NCI-H1417 (cell line): ENCODE results near the gene UBR2.
"Not testable (repeated sequence)": the region's sequence is repeated elsewhere in the genome, so short reads cannot be mapped to it uniquely, and the experiment has no call there.

Experiments
- DNase-seq, 3 experiments: peaks; one replicate each; lab custom pipeline; 2025; lab: John Stamatoyannopoulos, UW

The UBR2 gene

DNA sequence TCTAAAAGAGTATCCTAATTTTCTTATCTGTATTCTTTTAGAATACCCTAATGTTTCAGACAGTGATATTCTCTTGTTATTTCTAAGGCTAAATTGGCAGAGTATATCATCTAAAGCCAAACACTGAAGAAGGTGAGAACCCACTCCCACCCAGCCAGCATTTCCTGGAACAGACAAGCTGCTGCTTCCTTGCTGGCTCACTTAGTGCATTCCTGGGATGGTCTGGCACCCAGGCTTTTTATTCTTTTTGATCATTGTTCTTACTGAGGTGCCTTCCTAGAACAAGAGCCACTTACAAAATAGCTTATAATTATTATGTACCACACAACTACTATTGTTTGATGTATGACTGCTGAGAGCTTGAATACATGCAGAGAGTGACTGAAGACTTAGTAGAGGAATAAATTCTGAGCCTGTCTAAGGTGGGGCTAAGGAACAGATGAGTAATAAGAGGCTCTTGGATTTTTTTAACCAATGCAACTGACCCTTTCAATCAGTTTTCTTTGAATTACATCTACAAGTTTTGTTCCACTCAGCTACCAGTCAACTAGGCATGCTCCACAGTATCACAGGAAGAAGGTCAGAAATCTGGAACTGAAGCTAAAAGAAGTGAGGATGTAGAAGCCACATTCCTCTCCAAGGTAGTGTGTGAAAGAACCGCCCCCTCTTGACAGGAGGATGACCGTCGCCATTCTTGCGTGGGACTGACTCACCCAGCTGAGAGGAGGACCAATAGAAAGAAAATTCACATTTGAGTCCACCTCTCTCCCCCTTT lies 128.5 kb downstream of the UBR2 start:
- DNase-seq, result peak in 2 of 3 experiments; percentile 12 to 16

DNA sequence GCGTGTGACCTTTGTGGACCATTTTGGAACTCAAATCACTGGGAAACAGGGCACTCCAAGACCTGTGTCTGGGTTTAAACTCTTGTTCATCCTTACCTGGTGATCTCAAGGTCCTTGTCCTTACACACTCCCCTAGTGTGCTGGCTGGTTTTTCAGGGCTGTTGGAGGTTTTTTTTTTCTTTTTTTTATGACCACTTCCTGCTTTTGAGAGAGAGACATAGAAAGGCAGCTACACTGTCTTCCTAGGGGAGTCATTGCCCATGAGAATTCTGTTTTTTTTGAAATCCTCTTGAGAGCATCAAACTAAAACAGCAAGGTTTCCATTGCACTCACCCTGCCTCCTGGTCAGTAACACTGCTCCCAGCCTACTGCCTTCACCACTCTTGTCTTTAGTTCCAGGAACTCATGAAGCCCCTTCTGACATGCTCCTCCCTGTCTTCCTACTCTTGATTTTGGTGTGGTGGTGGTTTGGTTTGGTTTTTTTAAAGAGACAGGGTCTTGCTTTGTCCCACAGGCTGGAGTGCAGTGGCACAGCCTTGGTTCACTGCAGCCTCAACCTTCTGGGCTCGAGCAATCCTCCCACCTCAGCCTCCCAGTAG lies 130.0 kb downstream of the UBR2 start:
- DNase-seq, result no peak

DNA sequence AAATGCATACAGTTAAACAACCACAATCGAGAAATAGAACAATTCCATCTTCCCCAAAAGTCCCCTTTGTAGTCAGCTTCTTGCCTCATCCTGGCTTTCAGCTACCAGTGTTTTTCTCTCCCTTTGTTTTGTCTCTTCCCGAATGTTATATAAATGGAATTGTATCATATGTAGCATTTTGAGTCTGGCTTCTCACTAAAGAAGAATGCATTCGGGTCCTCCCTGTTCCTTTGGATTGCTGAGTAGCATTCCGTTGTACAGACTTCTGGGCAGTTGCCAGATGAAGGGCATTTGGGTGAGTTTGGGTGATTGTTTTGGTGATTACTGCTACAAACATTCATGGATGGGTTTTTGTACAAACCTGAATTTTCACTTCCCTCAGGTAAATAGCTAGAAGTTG lies 130.8 kb downstream of the UBR2 start:
- DNase-seq, result no peak

DNA sequence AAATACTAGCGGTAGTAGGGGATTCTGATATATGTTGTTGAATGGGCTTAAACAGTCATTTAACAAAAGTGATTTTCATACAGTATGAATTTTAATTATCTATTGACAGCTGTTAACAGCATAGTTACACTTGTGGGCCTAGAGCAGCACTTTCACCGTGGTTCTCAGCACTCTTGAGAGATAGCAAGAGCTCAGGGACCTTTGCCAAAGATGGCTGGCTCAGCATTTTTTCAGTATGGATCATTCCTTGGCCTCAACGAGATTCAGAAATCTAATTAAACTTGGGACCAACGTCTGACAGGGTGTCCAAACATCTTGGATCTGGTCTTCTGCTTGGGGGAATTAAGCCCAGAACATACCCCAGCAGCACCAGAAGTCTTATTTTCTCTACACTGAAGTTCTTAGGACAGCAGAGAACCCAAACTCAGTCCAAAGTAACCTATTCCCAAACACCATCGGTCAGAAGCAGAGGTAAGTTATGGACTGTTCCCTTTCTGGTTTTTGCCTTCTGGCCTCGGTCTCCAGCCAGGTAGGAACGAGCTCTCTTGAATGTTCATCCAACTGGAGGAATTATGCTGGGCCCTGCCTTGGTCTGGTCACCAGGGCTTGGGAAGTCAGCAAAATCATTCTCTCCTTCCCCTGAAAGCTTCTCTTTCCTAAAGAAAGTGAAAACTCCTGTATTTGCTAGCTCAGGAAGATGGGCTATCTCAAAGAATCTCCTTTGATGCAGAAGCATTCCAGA lies 132.9 kb downstream of the UBR2 start:
- no peak for DNase-seq

DNA sequence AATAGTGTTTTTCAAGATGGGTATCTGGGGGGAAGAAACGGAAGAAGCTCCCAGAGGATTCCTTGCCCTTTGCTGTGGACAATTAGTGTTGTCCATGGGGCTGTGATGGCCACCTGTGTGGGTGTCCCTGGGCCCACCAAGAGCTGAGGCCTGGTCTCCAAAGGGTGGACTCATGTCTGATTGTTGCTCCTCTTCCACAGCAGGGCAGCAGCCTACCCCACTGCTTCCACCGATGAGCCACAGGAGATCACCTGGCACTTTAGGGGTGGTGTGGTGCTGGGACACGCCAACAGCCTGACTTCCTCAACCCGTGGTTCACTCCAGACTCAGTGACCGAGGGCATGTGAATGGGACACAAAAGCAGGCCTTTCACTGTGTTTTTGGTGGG lies 133.4 kb downstream of the UBR2 start:
- no peak for DNase-seq

DNA sequence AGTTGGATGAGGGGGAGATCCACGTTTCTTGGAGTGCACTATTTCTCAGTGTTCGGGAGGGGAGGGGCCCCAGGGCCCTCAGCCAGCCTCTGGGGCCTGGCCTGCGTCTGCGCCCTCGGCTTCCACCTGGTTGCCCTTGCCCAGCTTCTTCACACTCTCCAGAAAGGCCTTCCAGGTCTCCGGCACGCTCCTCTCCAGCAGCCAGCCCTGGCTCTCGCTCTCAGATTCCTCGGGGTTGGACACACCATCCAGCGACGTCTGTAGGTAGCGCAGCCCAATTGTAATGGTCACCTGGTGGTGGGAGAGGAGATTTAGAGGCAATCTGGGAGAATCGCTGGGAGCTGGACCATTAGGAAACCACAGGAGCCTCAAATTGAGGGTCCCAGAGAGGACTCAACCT lies 134.4 kb downstream of the UBR2 start:
- DNase-seq, result no peak

DNA sequence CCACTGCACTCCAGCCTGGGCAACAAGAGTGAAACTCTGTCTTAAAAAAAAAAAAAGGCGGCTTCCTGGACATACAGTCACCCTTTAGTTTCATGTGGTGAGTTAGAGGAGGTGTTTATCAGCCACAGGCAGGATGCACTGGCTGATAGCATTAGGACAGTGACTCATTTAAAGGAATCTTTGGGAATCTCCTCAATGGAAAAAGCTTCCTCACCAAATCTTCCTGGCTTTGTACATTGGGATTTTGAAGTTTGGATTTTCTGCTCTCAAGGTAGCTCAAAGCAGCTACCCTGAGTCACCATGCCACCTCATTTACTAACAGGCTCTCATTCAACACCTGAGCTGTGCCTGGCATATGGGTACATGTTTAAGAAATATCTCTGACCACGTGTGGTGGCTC lies 138.4 kb downstream of the UBR2 start:
- DNase-seq, result no peak

DNA sequence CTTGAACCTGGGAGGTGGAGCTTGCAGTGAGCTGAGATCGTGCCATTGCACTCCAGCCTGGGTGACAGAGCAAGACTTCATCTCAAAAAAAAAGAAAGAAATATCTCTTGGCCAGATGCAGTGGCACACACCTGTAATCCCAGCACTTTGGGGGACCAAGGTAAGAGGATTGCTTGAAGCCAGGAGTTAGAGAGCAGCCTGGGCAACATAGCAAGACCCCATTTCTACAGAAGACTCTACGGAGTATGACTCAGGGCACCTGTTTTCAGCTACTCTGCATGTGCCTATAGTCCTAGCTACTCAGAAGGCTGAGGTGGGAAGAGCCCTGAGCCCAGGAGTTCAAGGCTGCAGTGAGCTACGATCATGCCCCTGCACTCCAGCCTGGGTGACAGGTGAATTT lies 139.0 kb downstream of the UBR2 start:
- not testable (repeated sequence) for DNase-seq

DNA sequence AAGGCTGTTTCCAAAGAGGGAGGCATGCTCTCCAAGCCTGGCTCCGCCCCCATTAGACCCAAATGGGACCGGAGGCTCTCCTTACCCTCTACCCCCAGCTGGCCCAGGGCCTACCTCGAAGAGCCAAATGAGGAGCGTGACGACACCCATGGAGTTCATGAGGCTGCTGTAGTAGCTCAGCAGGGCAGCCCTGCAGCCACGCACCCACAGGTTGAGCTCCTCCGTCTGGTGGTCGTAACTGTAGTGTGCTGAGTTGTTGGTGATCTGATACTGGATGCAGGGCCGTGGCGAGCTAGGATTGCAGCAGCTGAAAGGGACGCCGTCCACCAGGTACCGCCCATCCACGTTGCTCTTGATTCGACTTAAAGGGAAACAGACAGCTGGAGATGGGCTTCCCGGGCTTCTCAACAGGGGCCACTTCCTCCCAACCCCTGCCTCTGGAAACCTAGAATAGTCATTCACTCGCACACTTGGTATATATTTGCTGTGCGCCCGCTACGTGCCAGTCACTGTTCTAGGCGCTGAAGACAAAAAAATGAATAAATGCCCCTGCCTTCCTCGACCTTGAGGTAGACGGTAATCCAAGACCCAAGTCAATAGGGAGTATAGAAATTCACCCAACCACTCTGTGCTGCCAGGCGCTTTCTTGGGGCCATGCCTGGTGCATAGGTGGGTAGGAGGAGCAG lies 140.6 kb downstream of the UBR2 start:
- DNase-seq, result peak in 1 of 3 experiments; percentile 61

DNA sequence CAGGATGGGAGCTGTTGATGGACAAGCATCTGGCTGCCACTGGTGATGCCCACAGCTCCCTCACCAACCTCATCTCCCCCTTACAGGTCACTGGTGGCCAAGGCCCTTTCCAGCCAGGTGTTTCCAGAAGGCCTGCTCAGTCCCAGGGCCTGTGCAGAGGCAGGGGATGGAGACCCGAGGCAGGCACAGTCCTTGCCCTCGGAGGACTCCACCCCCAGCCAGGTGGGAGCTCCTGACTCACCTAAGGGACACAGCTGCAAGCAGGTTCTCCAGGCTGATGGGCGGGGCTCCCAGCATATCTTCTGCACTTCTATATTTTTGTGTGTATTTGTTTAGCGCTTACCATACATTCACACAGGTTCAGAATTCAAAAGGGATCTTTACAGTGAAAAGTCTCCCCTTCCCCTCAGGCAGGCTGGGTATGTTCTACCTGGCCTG lies 141.1 kb downstream of the UBR2 start:
- peak; percentile 5 to 22 (median 18) for DNase-seq

DNA sequence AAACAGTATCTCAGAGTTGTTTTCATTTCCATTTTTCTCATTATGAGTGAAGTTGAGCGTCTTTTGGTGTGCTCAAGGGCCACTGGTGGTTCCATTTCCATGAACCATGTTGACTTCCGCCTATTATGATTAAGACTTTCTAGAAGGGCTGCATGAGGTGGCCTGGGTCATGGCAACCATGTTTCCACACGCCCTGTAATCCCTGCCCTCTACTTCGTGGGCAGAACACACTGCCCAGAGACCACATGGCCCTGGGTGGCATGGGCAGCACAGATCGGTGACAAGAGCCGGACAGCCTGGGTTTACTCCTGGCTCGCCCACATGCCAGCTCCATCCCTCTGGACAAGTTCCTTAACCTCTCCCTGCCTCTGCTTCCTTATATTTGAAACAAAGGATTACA lies 143.8 kb downstream of the UBR2 start:
- DNase-seq, result no peak

DNA sequence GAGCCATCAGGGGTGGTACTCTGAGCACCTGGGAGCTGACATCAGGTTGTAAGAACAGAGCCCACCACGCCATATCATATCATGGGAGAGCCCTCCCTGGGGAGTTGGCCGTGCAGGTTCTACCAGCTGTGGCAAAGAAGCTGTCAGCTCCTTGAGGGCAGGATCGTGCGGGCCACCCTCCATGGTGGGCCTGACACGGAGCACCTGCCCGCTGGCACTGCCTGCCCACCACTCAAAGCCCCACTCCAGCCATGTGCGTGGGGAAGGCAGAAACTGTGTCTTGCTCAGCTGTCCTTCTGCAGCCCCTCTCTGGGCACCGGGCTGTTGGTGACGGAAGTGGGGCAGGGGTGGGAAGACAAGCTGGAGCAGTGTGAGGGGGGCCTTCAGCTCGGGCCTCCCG lies 144.3 kb downstream of the UBR2 start:
- no peak for DNase-seq

DNA sequence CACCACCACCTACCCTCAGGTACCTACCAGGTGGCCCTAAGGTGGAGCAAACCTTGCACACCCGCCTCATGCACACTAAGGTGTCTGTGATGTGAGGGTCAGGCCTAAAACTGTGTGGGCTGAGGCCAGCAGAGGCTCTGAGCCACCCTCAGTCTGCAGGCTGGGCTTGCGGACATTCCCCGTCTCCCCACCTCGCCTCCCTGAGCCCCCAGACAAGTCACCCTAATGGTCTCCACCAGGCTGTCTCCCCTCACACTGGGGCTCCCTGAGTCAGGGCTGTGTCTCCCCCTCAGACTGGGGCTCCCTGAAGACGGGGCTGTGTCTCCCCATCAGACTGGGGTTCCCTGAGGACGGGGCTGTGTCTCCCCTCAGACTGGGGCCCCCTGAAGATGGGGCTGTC lies 146.0 kb downstream of the UBR2 start:
- DNase-seq, result no peak

DNA sequence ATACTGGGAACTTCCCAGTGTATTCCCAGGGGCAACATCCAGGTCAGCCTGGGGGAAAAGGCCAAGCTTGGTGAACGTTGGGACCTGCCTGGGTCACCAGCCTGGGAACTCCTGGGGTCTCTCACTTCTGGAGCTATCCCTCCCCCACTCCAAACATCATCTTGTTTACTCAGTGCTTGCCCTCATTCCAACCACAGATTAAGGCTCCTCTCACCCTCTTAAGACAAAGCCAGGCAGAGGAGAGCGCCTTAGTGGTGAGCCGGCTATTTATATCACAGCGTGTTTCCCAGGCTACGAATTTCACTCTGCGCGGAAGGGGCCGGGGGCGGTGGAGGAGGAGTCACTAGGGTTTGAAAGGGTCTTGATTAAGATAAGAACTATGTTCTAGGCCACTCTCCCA lies 146.5 kb downstream of the UBR2 start:
- peak; percentile 13 to 74 (median 73) for DNase-seq

DNA sequence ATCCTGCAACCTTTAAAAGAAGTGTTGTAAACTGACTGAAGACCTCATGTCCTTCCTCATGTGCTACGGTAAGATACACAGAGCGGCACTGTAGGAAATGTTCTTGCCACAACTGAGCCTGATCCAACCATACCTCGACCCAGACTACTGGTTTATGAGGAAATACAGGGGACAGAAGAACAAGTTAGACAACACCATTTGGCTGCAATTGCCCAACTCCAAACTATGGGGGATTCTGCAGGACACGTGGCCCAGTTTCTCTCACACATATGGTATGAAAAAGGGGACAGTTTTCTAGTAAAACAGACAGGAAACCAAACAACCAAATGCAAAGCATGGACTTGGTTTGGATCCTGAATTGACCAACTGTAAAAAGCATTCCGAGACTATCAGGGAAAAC lies 148.1 kb downstream of the UBR2 start:
- no peak for DNase-seq

DNA sequence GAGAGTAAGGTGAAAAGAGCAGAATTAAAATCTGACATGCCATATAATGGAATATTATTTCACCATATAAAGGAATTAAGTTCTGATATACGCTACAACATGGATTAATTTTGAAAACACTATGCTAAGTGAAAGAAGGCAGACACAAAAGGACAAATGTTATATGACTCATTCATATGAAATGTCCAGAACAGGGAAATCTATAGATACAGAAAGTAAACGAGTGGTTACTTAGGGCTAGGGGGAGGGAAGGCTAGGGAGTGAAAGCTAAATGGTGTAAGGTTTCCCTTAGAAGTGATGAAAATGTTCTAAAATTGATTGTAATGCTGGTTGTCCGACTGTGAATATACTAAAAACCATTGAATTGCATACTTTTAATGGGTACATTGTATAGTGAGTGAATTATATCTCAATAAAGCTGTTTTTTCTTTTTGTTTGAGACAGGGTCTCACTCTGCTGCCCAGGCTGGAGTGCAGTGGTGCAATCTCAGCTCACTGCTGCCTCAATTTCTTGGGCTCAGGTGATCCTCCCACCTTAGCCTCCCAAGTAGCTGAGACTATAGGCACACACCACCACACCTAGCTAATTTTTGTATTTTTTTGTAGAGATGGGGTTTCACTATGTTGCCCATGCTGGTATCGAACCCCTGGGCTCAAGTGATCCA lies 150.4 kb downstream of the UBR2 start:
- DNase-seq, result no peak

DNA sequence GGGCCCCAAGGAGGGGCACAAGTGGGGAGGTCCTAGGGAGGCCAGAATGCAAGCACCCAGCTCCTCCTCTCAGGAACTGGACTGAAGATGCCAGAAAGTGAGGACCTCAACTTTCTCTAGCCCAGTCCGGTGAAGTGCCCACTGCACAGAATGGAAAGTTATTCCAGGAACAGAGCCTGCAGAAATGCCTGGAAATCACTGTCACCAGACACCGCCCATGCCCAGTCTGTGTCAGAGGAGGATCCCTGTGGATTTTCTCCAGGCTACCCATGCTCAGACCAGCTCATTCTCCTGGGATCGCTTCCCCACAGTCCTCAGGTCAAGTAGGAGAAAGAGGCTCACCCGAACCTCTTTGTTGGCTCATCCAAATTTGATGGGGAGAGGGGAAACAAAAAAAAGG lies 152.0 kb downstream of the UBR2 start:
- DNase-seq, result no peak

DNA sequence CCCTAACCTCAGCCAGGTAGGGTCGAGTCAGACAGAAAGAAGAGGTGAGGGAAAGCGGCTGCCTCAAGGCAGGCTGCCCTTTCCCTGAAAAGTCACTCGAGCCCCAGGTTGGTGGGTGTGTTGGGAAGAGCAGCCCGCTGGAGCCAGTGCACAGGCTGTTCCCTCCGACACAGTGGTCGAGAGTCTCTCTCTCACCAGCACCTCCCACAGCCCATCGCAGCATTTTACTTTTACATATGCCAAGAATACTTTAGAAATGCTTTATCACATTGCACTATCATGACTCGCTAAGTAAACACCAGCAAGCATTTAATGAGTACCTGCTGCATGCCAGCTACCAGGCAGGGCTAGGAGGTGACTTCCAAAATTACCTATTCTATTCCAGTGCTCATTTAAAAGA lies 156.9 kb downstream of the UBR2 start:
- no peak for DNase-seq

DNA sequence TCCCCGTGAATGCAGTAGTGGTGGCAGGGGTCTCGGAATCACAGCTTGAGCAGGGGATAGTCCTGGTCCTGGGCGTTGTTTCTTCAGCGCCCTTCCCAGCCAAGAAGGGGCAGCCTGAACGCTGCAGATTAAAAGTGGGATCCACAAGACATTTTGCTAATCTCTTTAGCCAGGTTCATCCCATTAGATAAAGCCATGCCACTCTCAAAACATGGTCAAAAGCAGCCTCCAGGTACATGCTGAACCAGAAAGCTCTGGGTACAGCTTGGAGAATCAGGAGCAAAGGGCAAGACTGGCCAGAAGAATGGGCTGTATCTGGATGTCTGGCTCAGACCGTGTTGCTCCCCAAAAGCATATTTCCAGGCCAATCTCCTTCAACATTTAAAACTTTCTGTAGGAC lies 158.7 kb downstream of the UBR2 start, which contains the start of gene PRPH2:
PRPH2 (minus strand) TSS at position 101 of the 400 bp plus-strand sequence. CDS start 263 bp downstream, outside the sequence.
- DNase-seq, result no peak

DNA sequence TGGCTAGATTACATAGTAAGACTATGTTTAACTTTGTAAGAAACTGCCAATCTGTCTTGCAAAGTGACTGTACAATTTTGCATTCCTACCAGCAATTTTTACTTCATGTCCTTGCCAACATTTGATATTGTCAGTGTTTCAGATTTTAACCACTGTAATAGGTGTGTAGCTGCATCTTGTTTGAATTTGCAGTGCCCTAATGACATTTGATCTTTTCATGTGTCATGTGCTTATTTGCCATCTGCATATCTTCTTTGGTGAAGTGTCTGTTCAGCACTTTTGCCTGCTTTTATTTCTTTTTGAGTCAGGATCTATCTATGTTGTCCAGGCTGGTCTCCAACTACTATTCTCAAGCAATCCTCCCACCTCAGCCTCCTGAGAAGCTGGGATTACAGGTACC lies 161.0 kb downstream of the UBR2 start:
- no peak for DNase-seq

DNA sequence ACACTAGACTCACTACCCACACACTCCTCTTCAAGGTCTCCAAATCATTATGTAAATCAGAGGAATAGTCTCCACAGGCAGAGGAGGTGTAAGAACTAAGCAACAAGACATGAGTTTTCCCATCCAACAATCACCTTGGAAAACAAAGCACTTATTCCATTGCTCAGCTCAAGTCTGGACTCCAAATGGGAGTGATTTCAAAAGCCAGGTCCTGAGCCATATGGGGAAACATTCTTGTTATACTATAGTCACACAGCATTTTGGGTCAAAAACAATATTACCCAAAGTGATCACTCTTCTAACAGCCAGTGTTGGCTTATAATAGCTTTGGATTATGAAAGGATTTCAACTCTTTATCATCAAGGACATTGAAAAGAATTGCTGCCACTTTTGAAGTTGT lies 162.2 kb downstream of the UBR2 start:
- DNase-seq, result no peak
